Uterus (tissue), 4 donors: Measurements from ENCODE around the gene WDFY2. TPM values are rescaled to one million over a fixed set of nuclear protein-coding genes. Genes with fewer than 3 reads are reported as not detected.

Experiments used
- DNase-seq, 2 donors: peaks; one replicate each; pipeline ENCODE4 v3.0.0-alpha.2; 2019 to 2020
- H3K27ac ChIP-seq, 2 donors: fragments of 200-600 bp; sonication (generic); 1 replicate in 1 of 2; 2 replicates in 1 of 2; pipeline ENCODE4 v1.5.1; 2016 to 2018
- H3K27me3 ChIP-seq, 2 donors: fragments of 200-600 bp; sonication (generic); one replicate each; pipeline ENCODE4 v1.5.1; 2018 to 2019; ENCODE audit warnings: control low read depth in 1 of 2
- H3K36me3 ChIP-seq, 2 donors: fragments of 200-600 bp; sonication (generic); one replicate each; pipeline ENCODE4 v1.5.1; 2019; ENCODE audit warnings: control low read depth in 1 of 2
- H3K4me1 ChIP-seq, 2 donors: fragments of 200-600 bp; sonication (generic); one replicate each; pipeline ENCODE4 v1.5.1; 2018 to 2019; ENCODE audit warnings: control low read depth in 1 of 2
- H3K4me3 ChIP-seq, 2 donors: fragments of 200-600 bp; sonication (generic); 1 replicate in 1 of 2; 2 replicates in 1 of 2; pipeline ENCODE4 v1.5.1; 2018 to 2019; ENCODE audit warnings: mild to moderate bottlenecking in 1 of 2
- H3K9me3 ChIP-seq, 2 donors: fragments of 200-600 bp; sonication (generic); one replicate each; pipeline ENCODE4 v1.5.1; 2019; ENCODE audit warnings: control low read depth in 1 of 2
- CTCF ChIP-seq, 4 experiments: fragments of 200-600 bp in 2 of 4; fragments of 450-650 bp in 2 of 4; sonication (generic) in 2 of 4; IDR thresholded peaks; one replicate each; pipeline ENCODE4 v1.5.1; 2016 to 2019; ENCODE audit warnings: antibody characterized with exemption in 4 of 4, mild to moderate bottlenecking in 2 of 4, moderate library complexity in 1 of 4
- POLR2A ChIP-seq, 2 donors: fragments of 450-650 bp; IDR thresholded peaks; one replicate each; pipeline ENCODE4 v1.6.1; 2016; ENCODE audit warnings: antibody characterized with exemption in 2 of 2, mild to moderate bottlenecking in 1 of 2, moderate library complexity in 1 of 2
- intact Hi-C: fragments of 100-400 bp; cut with DNase I; formaldehyde crosslinking; loops from one replicate; pipeline ENCODE4 v1.15.1; 2023; ENCODE audit warnings: low total_unique reads
- total RNA-seq, 4 donors: library from RNA; depleted of rRNA in 3 of 4; stranded (reverse); fragments of >200 nt in 3 of 4; gene quantifications; one replicate each; pipeline versions ENCODE4 v1.1.0 to v1.2.4, GENCODE V29; 2014 to 2023
- donor health status: DM: yes; HTN: yes; CAD: no.

WDFY2 gene
- total RNA-seq, 4 donors from 2014 or later, result 7.9 to 21.0 (median 9.1) TPM

GRCh38 chr13:51624207-51624606, 39.9 kb downstream of the WDFY2 start:
- no peak for DNase-seq
- intact Hi-C loops, result no loop called here
- no peak for TF ChIP-seq POLR2A (IDR thresholded peaks at IDR 0.05)
- no peak for TF ChIP-seq CTCF (IDR thresholded peaks at IDR 0.05)
- Histone ChIP-seq H3K4me1 (no peaks in the 10 kb centered on the region), H3K36me3 (no peaks in the 10 kb centered on the region), H3K27me3 (no peaks in the 10 kb centered on the region), H3K4me3 (no peak overlapping the region), H3K9me3 (no peaks in the 10 kb centered on the region), H3K27ac (no peak overlapping the region)

- H3K36me3 ChIP-seq, result no peaks in the 10 kb centered on the region
- intact Hi-C loops, result no loop called here
- no peak for DNase-seq
- H3K27me3 ChIP-seq, result no peaks in the 10 kb centered on the region
- H3K4me1 ChIP-seq, result no peaks in the 10 kb centered on the region
- H3K9me3 ChIP-seq, result no peaks in the 10 kb centered on the region
- no peak overlapping the region for H3K4me3 ChIP-seq
- no peak overlapping the region for H3K27ac ChIP-seq
- TF ChIP-seq CTCF (IDR thresholded peaks at IDR 0.05) (no peak), POLR2A (IDR thresholded peaks at IDR 0.05) (no peak)
These were observed 40.6 kb downstream of the WDFY2 start for GRCh38 chr13:51624695-51625345.

GRCh38 chr13:51625555-51626345, 41.5 kb downstream of the WDFY2 start:
- Histone ChIP-seq H3K36me3 (no peaks in the 10 kb centered on the region), H3K27me3 (no peaks in the 10 kb centered on the region), H3K4me1 (no peaks in the 10 kb centered on the region), H3K9me3 (no peaks in the 10 kb centered on the region), H3K4me3 (no peak overlapping the region), H3K27ac (peak overlapping the region in 1 of 2 donors; percentile 9)
- intact Hi-C loops, result no loop called here
- no peak for TF ChIP-seq CTCF (IDR thresholded peaks at IDR 0.05)
- no peak for TF ChIP-seq POLR2A (IDR thresholded peaks at IDR 0.05)
- DNase-seq, result no peak

- Histone ChIP-seq H3K9me3 (no peaks in the 10 kb centered on the region), H3K4me1 (no peaks in the 10 kb centered on the region), H3K36me3 (no peaks in the 10 kb centered on the region), H3K4me3 (no peak overlapping the region), H3K27ac (no peak overlapping the region), H3K27me3 (no peaks in the 10 kb centered on the region)
- intact Hi-C loops, result no loop called here
- no peak for TF ChIP-seq POLR2A (IDR thresholded peaks at IDR 0.05)
- TF ChIP-seq CTCF (IDR thresholded peaks at IDR 0.05), result no peak
- no peak for DNase-seq
These were observed 42.5 kb downstream of the WDFY2 start for GRCh38 chr13:51626749-51627148.
